HG02588 (cell line): ENCODE data around the gene PCNX3.

Experiments used
- ATAC-seq: cut with Tn5 transposase; IDR thresholded peaks from one replicate; pipeline ENCODE4 v1.9.1; 2021; ENCODE audit warnings: mild to moderate bottlenecking, moderate library complexity; ENCODE audit not compliant: unreplicated experiment

PCNX3 gene

GRCh38 chr11:65580031-65580692 lies 35.4 kb upstream of the PCNX3 start:
- no peak for ATAC-seq

- no peak for ATAC-seq
Measured at GRCh38 chr11:65580756-65581155, 34.8 kb upstream of the PCNX3 start.

GRCh38 chr11:65581928-65582327 lies 33.6 kb upstream of the PCNX3 start:
- ATAC-seq: no peak

GRCh38 chr11:65583589-65583988 lies 32.0 kb upstream of the PCNX3 start:
- ATAC-seq: no peak

GRCh38 chr11:65584106-65584505 lies 31.5 kb upstream of the PCNX3 start:
- no peak for ATAC-seq

DNA sequence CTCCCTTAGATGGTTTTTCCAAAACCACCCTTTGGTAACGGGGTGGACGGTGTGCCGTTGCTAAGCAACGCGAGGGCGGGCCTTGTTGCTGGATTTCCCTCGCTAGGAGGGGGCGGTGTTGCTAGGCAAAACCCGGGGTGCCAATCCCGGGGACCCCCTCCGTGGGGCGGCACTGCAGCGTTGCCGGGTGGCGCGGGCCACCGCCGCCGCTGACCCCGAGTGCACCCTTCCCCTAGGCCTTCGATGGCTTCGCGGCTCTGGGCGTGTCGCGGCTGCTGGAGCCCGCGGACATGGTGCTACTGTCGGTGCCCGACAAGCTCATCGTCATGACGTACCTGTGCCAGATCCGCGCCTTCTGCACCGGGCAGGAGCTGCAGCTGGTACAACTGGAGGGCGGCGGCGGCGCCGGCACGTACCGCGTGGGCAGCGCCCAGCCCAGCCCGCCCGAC lies 30.8 kb upstream of the PCNX3 start:
- ATAC-seq: no peak

DNA sequence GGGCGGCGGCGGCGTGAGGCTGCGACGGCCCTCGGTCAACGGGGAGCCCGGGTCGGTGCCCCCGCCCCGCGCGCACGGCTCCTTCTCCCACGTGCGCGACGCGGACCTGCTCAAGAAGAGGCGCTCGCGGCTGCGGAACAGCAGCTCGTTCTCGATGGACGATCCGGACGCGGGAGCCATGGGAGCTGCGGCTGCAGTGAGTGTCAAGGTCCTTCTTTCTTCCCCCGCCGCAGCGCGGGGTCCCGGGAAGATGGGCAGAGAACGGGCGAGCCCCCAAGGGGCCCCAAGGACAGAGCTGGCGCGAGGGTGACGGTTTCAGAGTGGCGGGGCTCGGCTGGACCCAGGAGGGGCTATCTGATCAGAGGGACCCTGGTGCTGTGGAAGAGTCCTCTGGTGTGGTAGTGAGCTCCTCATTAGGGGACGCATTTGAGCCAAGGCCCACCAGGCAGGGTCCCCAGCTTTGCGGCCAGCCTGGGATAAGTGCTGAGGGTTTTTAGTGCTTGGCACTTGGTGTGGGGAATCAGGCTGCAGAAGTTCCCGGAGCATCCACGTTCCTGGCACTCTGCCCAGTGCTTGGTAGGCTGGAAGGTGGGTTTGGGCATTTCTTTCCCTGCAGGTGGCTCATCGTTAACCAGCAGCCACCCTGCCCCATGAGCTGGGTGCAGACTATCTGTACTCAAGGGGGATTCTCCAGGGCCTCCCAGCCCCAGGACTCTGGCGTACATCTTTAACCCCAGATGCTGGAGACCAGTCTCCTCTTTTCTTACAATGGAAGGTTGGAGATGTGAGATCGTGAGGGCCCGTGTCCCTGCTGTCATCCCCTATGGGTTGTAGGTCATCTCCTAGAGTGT lies 30.0 kb upstream of the PCNX3 start:
- no peak for ATAC-seq

- no peak for ATAC-seq
Measured at GRCh38 chr11:65586247-65586630, 29.3 kb upstream of the PCNX3 start.

GRCh38 chr11:65586676-65587075 lies 28.9 kb upstream of the PCNX3 start:
- ATAC-seq: no peak

DNA sequence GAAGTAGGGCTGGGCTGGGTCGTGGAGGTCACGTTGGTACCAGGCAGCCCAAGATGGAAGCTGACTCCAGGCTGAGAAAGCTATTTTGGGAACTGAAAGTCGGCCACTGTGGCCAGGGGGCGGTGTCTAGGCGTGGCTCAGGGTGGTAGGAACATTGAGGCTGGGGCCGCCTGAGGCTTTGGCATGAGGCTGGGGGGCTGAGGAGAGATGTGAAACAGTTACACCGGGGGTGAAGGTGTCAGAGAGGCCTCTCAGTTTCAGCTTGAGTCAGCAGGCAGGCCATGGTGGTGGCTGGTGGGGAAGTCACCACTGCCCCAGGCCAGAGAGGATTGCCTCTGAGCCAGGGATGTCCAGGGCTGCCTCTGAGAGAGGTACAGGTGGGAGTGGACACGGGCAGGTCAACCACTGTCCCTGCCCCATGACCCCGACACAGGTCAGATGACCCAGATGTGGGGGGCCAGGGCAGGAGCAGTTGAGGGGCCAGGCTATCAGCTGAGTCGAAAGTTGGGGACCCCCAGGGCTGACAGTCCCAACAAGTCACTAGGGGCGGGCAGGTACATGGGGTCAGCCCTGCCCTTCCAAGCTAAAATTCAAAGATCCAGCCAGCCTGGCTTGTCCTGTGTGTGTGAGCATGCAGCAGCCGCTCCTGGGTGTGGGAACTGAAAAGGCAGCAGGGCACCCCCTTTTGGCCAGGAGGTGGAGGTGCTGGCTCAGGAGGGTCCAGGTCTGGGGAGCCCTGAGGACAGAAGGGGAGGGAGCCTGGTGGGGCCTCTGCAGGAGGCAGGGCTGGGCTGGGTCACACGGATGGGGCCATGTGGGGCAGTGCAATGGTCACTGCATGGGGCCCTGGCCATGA lies 27.1 kb upstream of the PCNX3 start:
- peak; percentile 66 for ATAC-seq

DNA sequence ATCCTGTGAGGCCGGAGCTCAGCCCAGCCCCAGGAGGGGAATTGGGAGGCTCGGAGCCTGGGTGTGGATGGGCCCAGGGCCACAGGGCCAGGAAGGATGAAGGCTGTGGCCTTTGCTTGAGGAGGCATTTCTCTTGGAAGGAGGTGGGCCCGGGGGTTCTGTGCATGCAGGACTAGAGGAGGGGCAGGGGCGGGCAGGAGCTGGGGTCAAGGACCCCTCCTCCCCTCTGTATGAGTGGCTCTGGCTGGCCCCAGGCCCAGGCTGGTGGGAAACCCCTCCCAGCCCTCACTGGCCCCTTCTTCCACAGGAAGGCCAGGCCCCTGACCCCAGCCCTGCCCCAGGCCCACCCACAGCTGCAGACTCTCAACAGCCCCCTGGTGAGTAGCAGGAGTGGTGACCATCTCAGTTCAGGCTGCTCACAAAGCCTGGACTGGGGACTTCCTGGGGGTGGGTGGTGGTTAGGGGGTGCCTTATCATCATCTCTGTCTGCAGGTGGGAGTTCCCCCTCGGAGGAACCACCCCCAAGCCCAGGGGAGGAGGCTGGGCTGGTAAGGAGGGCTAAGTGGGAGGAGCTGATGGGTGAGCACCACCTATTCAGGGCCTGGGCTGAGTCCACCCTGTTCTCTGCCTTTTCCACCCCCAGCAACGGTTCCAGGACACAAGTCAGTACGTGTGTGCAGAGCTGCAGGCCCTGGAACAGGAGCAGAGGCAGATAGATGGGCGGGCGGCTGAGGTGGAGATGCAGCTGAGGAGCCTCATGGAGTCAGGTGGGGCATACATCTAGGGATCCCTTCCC lies 25.9 kb upstream of the PCNX3 start:
- no peak for ATAC-seq

GRCh38 chr11:65590240-65590738 lies 25.3 kb upstream of the PCNX3 start:
- no peak for ATAC-seq

GRCh38 chr11:65591939-65592857 lies 23.4 kb upstream of the PCNX3 start:
- ATAC-seq: no peak

DNA sequence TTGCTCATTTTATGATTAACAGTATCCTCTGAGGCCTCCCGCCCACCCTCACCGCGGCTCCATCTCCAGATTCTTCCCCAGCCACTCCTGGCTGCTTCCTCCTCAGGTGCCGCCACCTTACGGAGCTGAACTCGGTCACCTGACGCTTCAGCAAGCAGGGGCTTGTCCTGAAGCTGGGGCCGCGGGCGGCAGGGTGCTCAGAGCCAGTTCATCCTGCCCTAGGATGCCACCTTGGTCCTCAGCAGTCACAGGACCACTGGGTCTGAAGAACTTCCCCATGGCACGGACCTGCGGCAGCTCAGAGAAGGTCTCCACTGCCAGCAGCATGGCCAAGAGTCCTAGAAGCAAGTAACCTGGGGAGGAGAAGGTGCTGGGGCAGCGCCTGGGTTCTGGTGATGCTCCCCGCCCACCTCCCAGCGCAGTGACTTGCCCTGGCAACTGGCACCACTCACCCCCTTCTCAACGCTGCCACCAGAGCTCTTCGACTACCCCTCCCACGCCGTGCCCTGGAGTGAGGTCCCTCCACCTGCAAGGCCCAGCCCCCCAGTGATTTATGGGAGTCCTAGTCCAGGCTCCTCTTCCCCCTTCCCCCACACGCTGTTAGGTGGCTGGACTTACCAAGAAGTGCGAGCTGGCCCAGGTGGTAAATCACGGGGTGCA lies 22.6 kb upstream of the PCNX3 start:
- ATAC-seq: no peak

DNA sequence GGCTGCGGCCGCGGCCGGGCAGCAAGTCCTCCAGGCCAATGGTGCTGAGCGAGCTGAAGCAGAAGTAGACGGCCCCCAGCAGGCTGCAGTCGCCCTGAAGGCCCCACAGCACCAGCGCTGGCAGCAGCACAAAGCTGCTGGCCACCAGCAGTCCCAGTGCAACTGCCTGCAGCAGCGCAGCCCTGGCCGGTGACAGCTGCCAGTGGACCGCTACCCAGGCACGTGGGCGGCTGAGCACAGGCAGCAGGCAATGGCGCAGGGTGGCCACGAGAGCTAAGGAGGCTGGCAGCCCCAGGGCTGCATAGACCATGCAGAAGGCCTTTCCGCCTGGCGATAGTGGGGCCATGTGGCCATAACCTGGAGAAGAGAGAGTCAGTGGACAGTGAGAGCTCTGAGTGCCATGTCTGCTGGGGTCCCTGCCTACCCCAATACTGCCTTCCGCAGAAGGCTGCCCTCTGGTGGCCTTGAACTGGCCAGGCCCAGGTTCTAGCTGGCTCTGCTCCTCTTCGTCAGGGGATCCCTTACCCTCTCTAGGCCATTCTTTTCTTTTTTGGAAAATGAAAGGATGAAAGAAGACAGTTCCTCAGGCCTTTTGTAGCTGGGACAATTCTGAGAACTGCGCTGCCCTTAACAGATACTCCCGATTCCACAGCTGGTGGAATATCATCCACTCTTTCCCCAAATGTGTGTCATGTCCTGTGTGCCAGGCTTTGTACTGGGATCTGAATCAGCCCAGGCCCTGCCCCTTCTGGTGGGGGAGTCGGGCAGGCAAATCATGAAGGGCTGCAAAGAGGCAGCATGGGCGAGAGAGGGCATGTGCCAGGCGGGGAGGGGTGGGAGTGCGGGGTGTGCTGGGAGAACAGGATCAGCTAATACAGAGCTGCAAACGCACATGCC lies 21.8 kb upstream of the PCNX3 start:
- no peak for ATAC-seq

DNA sequence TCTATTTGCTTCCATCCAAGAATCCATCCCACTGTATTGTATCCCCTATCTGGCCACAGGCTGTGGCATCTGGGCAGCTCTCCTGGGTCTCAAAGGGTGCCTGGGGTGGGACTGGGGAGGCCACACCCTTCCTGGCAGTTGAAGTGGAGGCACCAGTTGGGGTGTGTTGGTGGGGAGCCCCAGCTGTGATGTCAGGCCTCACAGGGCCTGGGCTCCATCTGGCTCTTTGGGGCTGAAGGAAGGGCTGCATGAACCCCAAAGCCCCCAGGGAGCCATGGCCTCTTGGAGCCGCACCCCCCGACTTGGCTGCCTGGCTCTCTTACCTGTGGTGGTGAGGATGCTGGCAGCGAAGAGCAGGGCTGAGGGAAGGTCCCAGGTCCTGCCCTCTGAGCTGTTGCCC lies 20.4 kb upstream of the PCNX3 start:
- ATAC-seq: no peak

DNA sequence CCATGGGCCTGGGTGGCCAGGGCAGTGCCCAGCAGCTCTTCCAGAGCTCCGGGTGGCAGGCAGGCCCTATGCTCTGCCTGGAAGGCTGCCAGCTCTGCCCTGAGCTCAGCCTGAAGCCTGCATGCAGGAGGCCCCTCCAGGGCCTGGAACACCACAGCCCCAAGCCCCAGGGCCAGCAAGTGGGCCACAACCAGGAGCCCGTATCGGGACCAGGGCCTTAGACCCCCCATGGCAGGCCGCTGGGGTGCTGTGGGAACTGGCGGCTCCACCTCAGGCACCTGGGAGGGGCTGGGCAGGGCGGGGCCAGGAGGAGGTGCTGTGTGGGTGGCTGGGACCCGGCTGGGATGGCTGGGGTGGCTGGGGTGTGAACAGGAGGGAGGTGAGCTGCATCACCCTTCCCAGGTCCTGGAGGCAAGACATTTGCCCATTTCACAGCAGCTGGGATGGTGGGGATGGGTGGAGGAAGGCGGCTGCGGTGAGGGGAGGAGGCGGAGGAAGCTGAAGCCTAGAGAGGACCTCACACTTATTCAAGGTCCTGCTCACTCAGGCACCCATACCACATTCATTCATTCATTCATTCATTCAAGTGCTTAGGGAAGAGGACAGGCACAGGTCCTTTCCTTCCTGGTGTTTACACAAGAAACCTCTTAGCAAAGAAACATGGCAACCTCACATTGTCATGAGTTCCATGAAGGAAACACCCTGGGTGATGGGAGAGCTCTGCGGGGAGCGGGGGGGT lies 19.9 kb upstream of the PCNX3 start, which contains the start of gene KCNK7:
Gene KCNK7 (minus strand): TSS at position 258 of the 739 bp plus-strand sequence. CDS start 28 bp downstream, at position 230.
- ATAC-seq: no peak
